ENCODE results near the gene VGLL4. TPM values are rescaled to one million over a fixed set of nuclear protein-coding genes. Genes with fewer than 3 reads are reported as not detected.

Gene VGLL4
- polyA plus RNA-seq, 1 donor (not counting 4 experiments of a cell fraction or from before 2014, with no cell fraction given), result 32.6 TPM

DNA sequence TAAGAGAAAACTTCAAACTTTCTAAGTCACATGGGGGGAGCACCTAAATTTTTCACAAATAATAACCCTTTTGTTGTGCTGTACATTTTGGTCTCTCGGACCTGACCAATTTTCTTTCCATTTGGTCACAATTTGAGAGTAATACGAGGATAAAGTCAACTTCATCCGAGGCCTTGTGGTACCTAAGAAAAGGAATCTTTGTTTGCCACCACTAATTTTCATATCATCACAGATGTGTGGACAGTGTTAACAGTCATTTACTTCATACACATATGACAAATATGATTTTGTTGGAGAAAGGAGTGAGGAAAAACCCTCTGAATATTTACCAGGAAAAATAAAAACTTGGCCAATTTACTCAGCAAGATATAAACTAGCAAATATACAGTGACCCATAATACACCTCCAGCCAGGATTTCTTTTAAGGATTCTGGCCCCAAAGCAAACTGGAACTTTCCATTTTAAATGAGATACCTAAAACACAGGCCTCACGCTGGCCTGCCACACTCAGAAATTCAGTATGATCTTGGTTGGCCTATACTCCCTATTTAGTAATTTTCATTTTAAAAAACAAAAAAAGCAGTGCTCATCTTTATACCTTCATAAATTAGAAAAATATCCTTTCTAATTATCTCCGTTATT, 40.7 kb downstream of the VGLL4 start:
- TF ChIP-seq EZH2 (IDR thresholded peaks at IDR 0.05; ENCODE audit: low read length), result no peak
- TF ChIP-seq, protein P1, sequence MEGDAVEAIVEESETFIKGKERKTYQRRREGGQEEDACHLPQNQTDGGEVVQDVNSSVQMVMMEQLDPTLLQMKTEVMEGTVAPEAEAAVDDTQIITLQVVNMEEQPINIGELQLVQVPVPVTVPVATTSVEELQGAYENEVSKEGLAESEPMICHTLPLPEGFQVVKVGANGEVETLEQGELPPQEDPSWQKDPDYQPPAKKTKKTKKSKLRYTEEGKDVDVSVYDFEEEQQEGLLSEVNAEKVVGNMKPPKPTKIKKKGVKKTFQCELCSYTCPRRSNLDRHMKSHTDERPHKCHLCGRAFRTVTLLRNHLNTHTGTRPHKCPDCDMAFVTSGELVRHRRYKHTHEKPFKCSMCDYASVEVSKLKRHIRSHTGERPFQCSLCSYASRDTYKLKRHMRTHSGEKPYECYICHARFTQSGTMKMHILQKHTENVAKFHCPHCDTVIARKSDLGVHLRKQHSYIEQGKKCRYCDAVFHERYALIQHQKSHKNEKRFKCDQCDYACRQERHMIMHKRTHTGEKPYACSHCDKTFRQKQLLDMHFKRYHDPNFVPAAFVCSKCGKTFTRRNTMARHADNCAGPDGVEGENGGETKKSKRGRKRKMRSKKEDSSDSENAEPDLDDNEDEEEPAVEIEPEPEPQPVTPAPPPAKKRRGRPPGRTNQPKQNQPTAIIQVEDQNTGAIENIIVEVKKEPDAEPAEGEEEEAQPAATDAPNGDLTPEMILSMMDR (optimal IDR thresholded peaks at IDR 0.05 in 1 of 3, IDR thresholded peaks at IDR 0.05 in 1 of 3, conservative IDR thresholded peaks at IDR 0.05 in 1 of 3; ENCODE audit: extremely low read depth in 1 of 3, insufficient read depth in 2 of 3, low read length in 3 of 3), result no peak
- Histone ChIP-seq H3K4me3 (ENCODE audit: control insufficient read depth in 2 of 3, extremely low read depth in 1 of 3, insufficient read depth in 2 of 3, low read depth in 1 of 3, low read length in 3 of 3) (no peak overlapping the region), H4K20me1 (ENCODE audit: control insufficient read depth, extremely low read depth, insufficient read depth, low read length) (no peaks in the 10 kb centered on the region), H3K27ac (ENCODE audit: control insufficient read depth, insufficient read depth, low read length) (no peak overlapping the region), H3K36me3 (ENCODE audit: control insufficient read depth in 2 of 2, extremely low read depth in 1 of 2, insufficient read depth in 2 of 2, low read length in 2 of 2) (peaks cover 3% of the 10 kb centered on the region in 2 experiments), H2AFZ (ENCODE audit: control insufficient read depth, low read length) (no peak overlapping the region), H3K9me1 (ENCODE audit: control insufficient read depth, extremely low read depth, insufficient read depth, low read length) (peaks cover 3% of the 10 kb centered on the region), H3K4me2 (ENCODE audit: control insufficient read depth, extremely low read depth, insufficient read depth, low read depth, low read length) (no peak overlapping the region), H3K4me1 (ENCODE audit: control insufficient read depth, extremely low read depth, insufficient read depth, low read length) (peaks cover 35% of the 10 kb centered on the region), H3K79me2 (ENCODE audit: control insufficient read depth, insufficient read depth, low read length) (peaks cover 55% of the 10 kb centered on the region), H3K9ac (ENCODE audit: control insufficient read depth, extremely low read depth, insufficient read depth, low read length) (no peak overlapping the region), H3K9me3 (ENCODE audit: control insufficient read depth, low read depth, low read length) (no peaks in the 10 kb centered on the region), H3K27me3 (ENCODE audit: control insufficient read depth, extremely low read depth, insufficient read depth, low read length) (no peaks in the 10 kb centered on the region)
- dilution Hi-C loops (cut with MboI; ENCODE audit: extremely low pct_ligation_motif_present, low sequenced_read_pairs), result no loop called here
- FAIRE-seq, result no peak
- DNase-seq (ENCODE audit: low read depth, low spot score), result no peak

DNA sequence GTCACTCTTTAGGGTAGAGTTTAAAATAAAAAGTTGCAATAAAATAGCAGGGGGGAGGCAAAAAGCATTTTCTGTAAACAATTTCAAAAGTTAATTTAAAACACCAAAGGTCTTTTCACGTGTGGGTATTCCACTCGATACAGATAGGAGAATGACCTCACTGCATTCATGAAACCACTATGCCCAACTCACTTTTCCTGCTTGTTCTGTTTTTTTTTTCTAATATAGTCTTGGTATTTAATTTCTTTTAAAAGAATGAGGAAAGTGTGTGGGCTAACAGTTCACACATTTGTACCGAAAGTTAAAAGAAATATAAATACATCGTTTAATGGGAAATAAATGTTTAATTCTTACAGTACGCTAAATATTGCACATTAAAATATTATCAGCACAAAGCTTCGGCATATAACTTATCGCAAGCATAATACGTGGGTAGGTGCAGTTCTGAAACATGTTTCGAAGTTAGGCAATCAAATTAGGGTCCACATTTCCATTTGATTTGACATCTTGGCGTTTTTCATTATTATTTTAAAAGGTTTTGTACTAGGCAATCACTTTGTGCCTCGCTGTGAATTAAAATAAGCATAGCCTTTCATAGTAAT, 41.4 kb downstream of the VGLL4 start:
- Histone ChIP-seq H3K27me3 (ENCODE audit: control insufficient read depth, extremely low read depth, insufficient read depth, low read length) (no peaks in the 10 kb centered on the region), H3K27ac (ENCODE audit: control insufficient read depth, insufficient read depth, low read length) (no peak overlapping the region), H3K4me3 (ENCODE audit: control insufficient read depth in 2 of 3, extremely low read depth in 1 of 3, insufficient read depth in 2 of 3, low read depth in 1 of 3, low read length in 3 of 3) (no peak overlapping the region), H3K36me3 (ENCODE audit: control insufficient read depth in 2 of 2, extremely low read depth in 1 of 2, insufficient read depth in 2 of 2, low read length in 2 of 2) (peaks cover 3% of the 10 kb centered on the region in 2 experiments), H3K9ac (ENCODE audit: control insufficient read depth, extremely low read depth, insufficient read depth, low read length) (no peak overlapping the region), H4K20me1 (ENCODE audit: control insufficient read depth, extremely low read depth, insufficient read depth, low read length) (no peaks in the 10 kb centered on the region), H3K4me2 (ENCODE audit: control insufficient read depth, extremely low read depth, insufficient read depth, low read depth, low read length) (no peak overlapping the region), H3K4me1 (ENCODE audit: control insufficient read depth, extremely low read depth, insufficient read depth, low read length) (peaks cover 32% of the 10 kb centered on the region), H3K9me3 (ENCODE audit: control insufficient read depth, low read depth, low read length) (no peaks in the 10 kb centered on the region), H3K79me2 (ENCODE audit: control insufficient read depth, insufficient read depth, low read length) (peaks cover 59% of the 10 kb centered on the region), H3K9me1 (ENCODE audit: control insufficient read depth, extremely low read depth, insufficient read depth, low read length) (peaks cover 3% of the 10 kb centered on the region), H2AFZ (ENCODE audit: control insufficient read depth, low read length) (no peak overlapping the region)
- DNase-seq (ENCODE audit: low read depth, low spot score) (no peak), FAIRE-seq (no peak)
- dilution Hi-C loops (cut with MboI; ENCODE audit: extremely low pct_ligation_motif_present, low sequenced_read_pairs), result no loop called here
- TF ChIP-seq, protein P1 (optimal IDR thresholded peaks at IDR 0.05 in 1 of 3, IDR thresholded peaks at IDR 0.05 in 1 of 3, conservative IDR thresholded peaks at IDR 0.05 in 1 of 3; ENCODE audit: extremely low read depth in 1 of 3, insufficient read depth in 2 of 3, low read length in 3 of 3), result no peak
- no peak for TF ChIP-seq EZH2 (IDR thresholded peaks at IDR 0.05; ENCODE audit: low read length)

All from keratinocyte (primary cell).